ENCODE data around the gene SNX6.
"Not testable (repeated sequence)": the region's sequence is repeated elsewhere in the genome, so short reads cannot be mapped to it uniquely, and the experiment has no call there.

Gene SNX6

DNA sequence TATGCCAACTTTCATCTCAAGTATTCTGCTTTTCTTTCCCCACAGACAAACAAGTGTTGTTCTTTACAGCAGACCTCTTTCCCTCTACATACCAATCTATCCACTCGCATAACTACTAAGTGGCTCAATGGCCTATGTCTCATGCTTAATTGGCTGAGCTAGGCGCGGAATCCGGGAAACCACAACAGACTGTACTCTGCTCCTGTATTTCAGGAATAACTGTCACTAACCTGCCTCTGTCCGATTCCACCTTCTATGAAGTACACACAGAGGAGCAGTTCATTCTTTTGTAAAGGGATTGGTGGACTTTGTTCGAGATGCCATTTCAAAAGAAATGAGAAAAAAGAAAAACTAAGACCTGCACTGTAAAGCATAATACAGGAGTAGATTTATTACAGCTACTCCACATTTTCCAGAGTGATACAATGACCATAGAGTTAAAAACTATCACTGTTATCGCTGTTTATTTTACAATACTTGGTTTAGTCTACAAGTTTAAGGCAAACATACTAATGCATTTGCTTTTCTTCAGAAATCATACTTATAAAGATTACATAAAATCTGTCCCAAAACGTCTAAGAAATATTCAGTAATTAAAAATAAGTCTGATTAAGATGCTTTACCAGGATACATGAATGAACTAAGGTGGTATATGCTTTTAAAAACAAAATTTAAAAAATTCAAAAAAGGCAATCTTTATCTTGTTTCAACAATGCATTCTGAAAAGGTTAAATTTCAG is 67.7 kb downstream of the SNX6 start:
- not testable (repeated sequence) for DNase-seq

DNA sequence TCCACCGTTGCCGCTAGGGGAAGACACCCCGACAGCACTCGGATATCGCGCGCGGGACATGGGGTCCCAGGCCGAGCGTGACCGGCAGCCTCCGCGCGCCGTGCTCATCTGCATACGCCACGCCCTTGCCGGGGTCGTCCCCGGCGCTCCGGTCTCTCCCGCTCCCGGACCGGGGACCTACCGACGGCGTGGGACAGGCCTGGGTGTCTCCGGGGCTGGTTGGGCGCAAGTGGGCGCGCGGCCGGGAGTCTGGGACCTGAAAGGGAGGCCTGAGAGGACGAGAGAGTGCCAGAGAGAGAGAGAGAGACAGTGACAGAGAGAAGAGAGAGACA is 73.5 kb downstream of the SNX6 start:
- not testable (repeated sequence) for DNase-seq

DNA sequence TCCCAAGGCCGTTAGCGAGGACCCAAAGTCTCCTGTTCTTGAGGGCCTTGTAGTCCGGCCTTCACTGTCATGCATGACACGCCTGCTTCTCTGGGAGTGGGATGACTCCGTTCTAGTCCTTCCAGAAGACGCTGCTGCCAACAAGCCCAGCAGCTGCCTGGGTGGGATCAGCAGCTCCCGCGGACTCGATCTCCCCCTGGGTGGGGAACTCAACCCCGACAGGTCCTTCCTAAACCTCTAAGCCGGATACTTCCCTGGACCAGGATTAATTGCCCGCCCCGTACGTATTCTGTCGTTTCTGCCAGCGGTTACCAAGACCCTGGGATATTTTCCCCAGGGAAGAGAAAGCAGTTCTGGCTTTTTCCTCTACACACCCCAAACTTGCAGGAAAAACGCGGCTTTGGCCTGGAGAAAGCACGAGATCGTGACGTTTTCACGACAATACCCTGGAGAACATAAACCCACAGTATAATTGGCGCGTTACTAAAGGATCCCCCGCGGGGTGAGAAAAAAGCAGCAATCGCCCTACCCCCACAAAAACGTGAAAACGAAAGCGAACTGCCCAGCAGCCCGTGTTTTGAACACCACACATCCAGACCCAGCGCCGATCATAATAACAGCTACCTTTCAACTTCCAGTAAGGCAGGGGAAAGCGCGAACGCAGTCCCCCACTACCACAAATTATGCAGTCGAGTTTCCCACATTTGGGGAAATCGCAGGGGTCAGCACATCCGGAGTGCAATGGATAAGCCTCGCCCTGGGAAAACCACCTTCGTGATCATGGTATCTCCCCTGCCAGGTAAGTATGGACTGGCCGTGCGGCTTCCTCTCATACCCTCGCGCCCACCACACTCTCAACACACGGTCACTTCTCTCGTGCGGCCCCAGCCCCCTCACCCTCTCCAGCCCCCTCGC is 74.1 kb downstream of the SNX6 start:
- DNase-seq, result not testable (repeated sequence)

GRCh38 chr14:34554540-34555250 is 75.3 kb downstream of the SNX6 start:
- no peak for DNase-seq

DNA sequence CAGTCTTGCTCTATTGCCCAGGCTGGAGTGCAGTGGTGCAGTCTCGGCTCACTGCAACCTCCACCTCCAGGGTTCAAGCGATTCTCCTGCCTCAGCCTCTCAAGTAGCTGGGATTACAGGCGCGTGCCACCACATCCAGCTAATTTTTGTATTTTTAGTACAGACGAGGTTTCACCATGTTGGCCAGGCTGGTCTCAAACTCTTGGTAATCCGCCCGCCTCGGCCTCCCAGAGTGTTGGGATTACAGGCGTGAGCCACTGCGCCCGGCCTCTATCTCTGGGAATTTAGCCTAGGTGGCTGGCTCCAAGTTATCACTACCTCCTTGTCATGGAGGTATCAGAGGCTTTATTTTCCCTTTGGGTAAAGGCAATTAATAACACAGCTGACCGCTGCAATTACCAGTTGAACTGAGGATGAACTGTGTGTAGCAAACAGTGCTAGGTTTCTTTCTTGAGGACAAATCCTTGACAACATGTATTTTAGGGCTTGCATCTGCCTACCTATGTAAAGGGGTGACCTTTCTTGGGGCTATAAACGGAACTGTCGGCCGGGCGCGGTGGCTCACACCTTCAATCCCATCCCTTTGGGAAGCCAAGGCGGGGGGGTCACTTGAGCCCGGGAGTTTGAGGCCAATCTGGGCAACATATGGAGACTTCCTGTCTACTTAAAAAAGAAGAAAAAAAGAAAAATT is 80.5 kb downstream of the SNX6 start:
- DNase-seq, result not testable (repeated sequence)

- DNase-seq, result no peak
Measured at GRCh38 chr14:34548472-34548981, 81.4 kb downstream of the SNX6 start.

GRCh38 chr14:34547136-34547520 is 82.8 kb downstream of the SNX6 start:
- not testable (repeated sequence) for DNase-seq

GRCh38 chr14:34546272-34547135 is 83.4 kb downstream of the SNX6 start:
- DNase-seq, result not testable (repeated sequence)

DNA sequence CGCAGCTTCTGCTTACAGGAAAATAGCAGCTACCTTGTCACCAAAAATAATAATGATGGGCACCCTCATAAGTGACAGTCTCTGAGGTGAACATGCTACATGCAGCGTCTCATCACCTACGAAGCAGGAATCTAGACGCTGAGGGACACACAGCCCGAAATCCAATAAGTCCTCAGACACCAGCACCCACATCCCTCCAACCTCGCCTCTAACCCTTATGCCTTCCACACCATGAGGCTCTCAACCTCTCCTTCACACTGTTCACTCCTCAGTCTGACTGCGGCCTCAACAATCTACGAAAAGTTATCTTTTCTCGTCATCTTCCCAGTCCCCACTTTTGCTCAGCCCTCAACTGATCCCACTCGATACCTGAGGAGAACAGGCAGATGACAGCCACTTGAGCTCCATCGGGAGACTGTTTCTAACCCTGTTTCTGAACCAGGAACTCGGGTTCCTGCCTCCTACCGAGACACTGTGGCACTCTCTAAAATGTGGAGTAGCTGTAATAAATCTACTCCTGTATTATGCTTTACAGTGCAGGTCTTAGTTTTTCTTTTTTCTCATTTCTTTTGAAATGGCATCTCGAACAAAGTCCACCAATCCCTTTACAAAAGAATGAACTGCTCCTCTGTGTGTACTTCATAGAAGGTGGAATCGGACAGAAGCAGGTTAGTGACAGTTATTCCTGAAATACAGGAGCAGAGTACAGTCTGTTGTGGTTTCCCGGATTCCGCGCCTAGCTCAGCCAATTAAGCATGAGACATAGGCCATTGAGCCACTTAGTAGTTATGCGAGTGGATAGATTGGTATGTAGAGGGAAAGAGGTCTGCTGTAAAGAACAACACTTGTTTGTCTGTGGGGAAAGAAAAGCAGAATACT is 89.5 kb downstream of the SNX6 start:
- not testable (repeated sequence) for DNase-seq

DNA sequence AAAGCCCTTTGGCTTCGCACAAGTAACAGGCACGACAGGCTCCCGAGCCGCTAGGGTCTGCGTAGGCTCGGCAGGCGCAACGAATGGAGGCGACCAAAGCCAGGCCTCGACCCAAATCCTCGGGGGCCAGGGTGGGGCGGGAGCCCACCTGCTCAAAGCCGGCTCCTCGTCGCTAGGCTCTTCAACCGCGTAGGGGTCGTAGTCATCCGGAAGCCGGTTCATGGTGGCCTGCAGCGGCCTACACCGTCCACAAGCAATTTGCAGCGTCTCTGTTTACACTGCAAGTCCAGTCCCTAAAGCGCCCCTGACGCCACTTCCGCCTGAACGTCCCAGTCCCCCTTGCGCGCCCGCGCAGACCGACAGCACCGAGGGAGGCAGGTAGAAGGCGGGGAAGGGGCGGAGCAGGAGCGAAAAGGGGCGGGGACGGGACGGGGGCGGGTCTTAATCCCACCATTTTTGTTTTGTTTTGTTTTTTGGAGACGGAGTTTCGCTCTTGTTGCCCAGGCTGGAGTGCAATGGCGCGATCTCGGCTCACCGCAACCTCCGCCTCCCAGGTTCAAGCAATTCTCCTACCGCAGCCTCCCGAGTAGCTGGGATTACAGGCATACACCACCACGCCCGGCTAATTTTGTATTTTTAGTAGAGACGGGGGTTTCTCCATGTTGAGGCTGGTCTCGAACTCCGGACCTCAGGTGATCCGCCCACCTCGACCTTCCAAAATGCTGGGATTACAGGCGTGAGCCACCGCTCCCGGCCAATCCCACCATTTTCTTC is 90.4 kb downstream of the SNX6 start, which contains the start of gene EAPP:
Gene EAPP, minus strand, starts transcription at position 295 of the 774 bp plus-strand sequence. Its CDS starts 73 bp downstream, at position 222.
- DNase-seq, result no peak

GRCh38 chr14:34538871-34539406 is 91.0 kb downstream of the SNX6 start:
- no peak for DNase-seq

DNA sequence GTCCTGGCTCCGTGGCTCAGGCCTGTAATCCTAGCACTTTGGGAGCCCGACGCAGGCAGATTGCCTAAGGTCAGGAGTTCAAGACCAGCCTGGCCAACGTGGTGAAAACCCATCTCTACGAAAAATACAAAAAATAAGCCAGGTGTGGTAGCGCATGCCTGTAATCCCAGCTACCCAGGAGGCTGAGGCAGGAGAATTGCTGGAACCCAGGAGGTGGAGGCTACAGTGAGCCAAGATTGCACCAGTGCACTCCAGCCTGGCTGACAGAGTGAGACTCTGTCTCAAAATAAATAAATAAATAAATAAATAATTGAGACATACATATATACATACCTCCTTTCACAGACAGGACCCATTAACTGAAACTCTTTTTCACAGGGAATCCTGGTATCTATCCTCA is 91.9 kb downstream of the SNX6 start:
- not testable (repeated sequence) for DNase-seq

- DNase-seq, result no peak
Measured at GRCh38 chr14:34537677-34538009, 92.3 kb downstream of the SNX6 start.

- no peak for DNase-seq
Measured at GRCh38 chr14:34536951-34537676, 92.8 kb downstream of the SNX6 start.

DNA sequence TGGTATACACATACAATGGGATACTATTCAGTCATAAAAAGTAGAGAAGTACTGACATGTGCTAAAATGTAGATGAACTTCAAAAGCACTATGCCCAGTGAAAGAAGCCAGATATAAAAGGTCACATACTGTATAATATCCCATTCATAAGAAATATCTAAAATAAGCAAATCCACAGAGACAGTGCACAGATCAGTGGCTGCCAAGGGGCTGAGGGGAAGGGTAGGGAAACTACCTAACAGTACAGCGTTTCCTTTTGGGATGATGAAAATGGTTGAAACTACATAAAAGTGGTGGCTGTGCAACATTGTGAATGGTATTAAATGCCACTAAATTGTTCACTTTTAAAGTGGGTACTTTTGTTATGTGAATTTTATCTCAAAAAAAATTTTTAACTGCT is 102.4 kb downstream of the SNX6 start:
- no peak for DNase-seq

GRCh38 chr14:34524216-34524615 is 105.7 kb downstream of the SNX6 start:
- not testable (repeated sequence) for DNase-seq

DNA sequence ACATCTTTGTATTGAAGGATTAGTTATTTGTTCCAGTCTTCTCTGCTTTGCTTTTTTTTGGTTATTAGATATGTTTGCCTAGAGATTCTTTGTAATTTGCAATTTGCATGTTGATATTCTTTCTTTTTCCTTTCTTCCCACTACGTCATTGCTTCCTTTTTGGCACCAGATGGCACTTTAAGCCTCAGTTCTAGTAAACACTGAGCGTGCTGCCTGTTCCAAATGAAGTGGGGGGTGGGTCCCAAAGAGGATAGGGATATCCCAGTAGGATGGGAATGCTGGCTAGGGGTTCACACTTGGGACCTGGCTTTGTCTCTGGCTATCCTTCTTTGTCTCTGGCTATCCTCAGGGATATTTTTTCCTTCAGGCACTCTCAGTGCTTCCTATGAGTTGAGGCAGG is 107.5 kb downstream of the SNX6 start:
- DNase-seq, result no peak

- not testable (repeated sequence) for DNase-seq
Measured at GRCh38 chr14:34521071-34521470, 108.9 kb downstream of the SNX6 start.

All from AML-193 (cell line).